HepG2 (cell line): Measurements from ENCODE around the gene EMILIN3. TPM values are rescaled to one million over a fixed set of nuclear protein-coding genes. Genes with fewer than 3 reads are reported as not detected.

Experiments
- ATAC-seq: fragments of 200-7000 bp; cut with Tn5 transposase; 3 replicates; pipeline ENCODE4 v1.9.1; 2020; ENCODE audit warnings: mild to moderate bottlenecking, moderate library complexity
- BruUV-seq: library from RNA; stranded (reverse); fragments of 400-500 nt; replicated peaks from 2 replicates; lab custom pipeline; 2021; lab: Mats Ljungman, UMichigan
- CTCF ChIA-PET: fragments of 300-600 bp; formaldehyde crosslinking; extraction: SDS; loops from one replicate; lab custom pipeline; 2021; ENCODE audit warnings: low total read pairs, inconsistent platforms, low intra/inter-chr PET ratio; lab: Yijun Ruan, JAX
- POLR2A ChIA-PET: fragments of 350-600 bp; sonication (Branson Sonifier 250); formaldehyde crosslinking; loops from one replicate; lab custom pipeline; 2020; ENCODE audit warnings: antibody characterized with exemption, inconsistent platforms; lab: Yijun Ruan, JAX
- DNase-seq: peaks from one replicate; pipeline ENCODE4 v3.0.0-alpha.2; 2015; ENCODE audit warnings: low spot score
- FAIRE-seq: peaks from 3 replicates; lab custom pipeline; 2011; peaks lifted over from hg19 to GRCh38; lab: Jason Lieb, UNC
- H2AFZ ChIP-seq: one replicate; pipeline ENCODE4 v1.6.1; 2011; ENCODE audit warnings: low read length, inconsistent platforms
- H3K27ac ChIP-seq: fragments of 300-600 bp; 3 replicates; pipeline ENCODE4 v1.8.0; 2011; ENCODE audit warnings: mixed run types, mild to moderate bottlenecking, mixed read lengths, low read length, inconsistent platforms; ENCODE audit not compliant: insufficient read depth; ENCODE audit errors: extremely low read length
- H3K27me3 ChIP-seq, 2 experiments: fragments of 200-600 bp in 1 of 2; 2 replicates in 1 of 2; 3 replicates in 1 of 2; pipeline versions ENCODE4 v1.6.0 to v1.8.0; 2011; ENCODE audit warnings: low read length in 2 of 2, mild to moderate bottlenecking in 2 of 2, moderate library complexity in 2 of 2, inconsistent platforms in 1 of 2; ENCODE audit not compliant: insufficient read depth in 2 of 2, control insufficient read depth in 1 of 2
- H3K36me3 ChIP-seq, 2 experiments: fragments of 200-600 bp in 1 of 2; replicated peaks in 1 of 2; 2 replicates in 1 of 2; 3 replicates in 1 of 2; pipeline versions ENCODE4 v1.5.1 to v1.8.0; 2011; ENCODE audit warnings: low read length in 2 of 2, inconsistent platforms in 1 of 2; ENCODE audit not compliant: insufficient read depth in 2 of 2, control insufficient read depth in 1 of 2
- H3K4me1 ChIP-seq: 2 replicates; pipeline ENCODE4 v1.5.1; 2012; ENCODE audit warnings: low read length, inconsistent platforms; ENCODE audit not compliant: insufficient read depth
- H3K4me2 ChIP-seq: 2 replicates; pipeline ENCODE4 v1.6.0; 2011; ENCODE audit warnings: low read depth, low read length, inconsistent platforms
- H3K4me3 ChIP-seq, 3 experiments: fragments of 200-600 bp in 1 of 3; sonication (generic), shearing (Covaris generic) in 1 of 3; replicated peaks in 1 of 3; 2 replicates each; pipeline ENCODE4 v1.5.1; 2011 to 2016; ENCODE audit warnings: low read length in 3 of 3, inconsistent platforms in 2 of 3, low read depth in 2 of 3, mild to moderate bottlenecking in 2 of 3, control low read depth in 1 of 3, mixed read lengths in 1 of 3; ENCODE audit not compliant: insufficient read depth in 1 of 3
- H3K79me2 ChIP-seq: one replicate; pipeline ENCODE4 v1.6.1; 2011; ENCODE audit warnings: low read length, inconsistent platforms; ENCODE audit not compliant: insufficient read depth
- H3K9ac ChIP-seq: 2 replicates; pipeline ENCODE4 v1.6.0; 2011; ENCODE audit warnings: mild to moderate bottlenecking, low read depth, low read length, inconsistent platforms; ENCODE audit not compliant: insufficient read depth
- H3K9me3 ChIP-seq: 2 replicates; pipeline ENCODE4 v1.5.1; 2012; ENCODE audit warnings: mild to moderate bottlenecking, low read length
- H4K20me1 ChIP-seq: 2 replicates; pipeline ENCODE4 v1.6.0; 2011; ENCODE audit warnings: inconsistent platforms, mild to moderate bottlenecking, low read length, moderate library complexity; ENCODE audit not compliant: insufficient read depth
- IKZF4 ChIP-seq: sonication (generic); formaldehyde crosslinking; IDR thresholded peaks from 2 replicates; pipeline ENCODE4 v1.5.1; 2020; ENCODE audit warnings: borderline replicate concordance, mild to moderate bottlenecking, low read depth, missing genetic modification reagents; ENCODE audit errors: not compliant biosample characterization
- MAFF ChIP-seq: IDR thresholded peaks from 2 replicates; pipeline ENCODE4 v1.6.1; 2011; ENCODE audit warnings: low read depth, low read length, improper control_type of control experiment
- MAFK ChIP-seq, 2 experiments: IDR thresholded peaks in 1 of 2; conservative IDR thresholded peaks in 1 of 2; 2 replicates each; pipeline ENCODE4 v1.6.1; 2011; ENCODE audit warnings: improper control_type of control experiment in 2 of 2, low read length in 2 of 2
- PATZ1 ChIP-seq: sonication (generic); formaldehyde crosslinking; IDR thresholded peaks from 2 replicates; pipeline ENCODE4 v1.4.0; 2020; ENCODE audit warnings: missing genetic modification reagents
- RXRA ChIP-seq: sonication (generic); formaldehyde crosslinking; IDR thresholded peaks from 2 replicates; pipeline ENCODE4 v1.5.1; 2020; ENCODE audit warnings: missing genetic modification reagents
- SMARCE1 ChIP-seq: fragments of 450-650 bp; IDR thresholded peaks from 2 replicates; pipeline ENCODE4 v1.6.1; 2017; ENCODE audit warnings: borderline replicate concordance
- SRY ChIP-seq: sonication (generic); formaldehyde crosslinking; IDR thresholded peaks from 2 replicates; pipeline ENCODE4 v1.8.0; 2022; ENCODE audit warnings: mild to moderate bottlenecking, missing genetic modification reagents
- TFDP2 ChIP-seq: sonication (generic); formaldehyde crosslinking; IDR thresholded peaks from 2 replicates; pipeline ENCODE4 v1.4.0; 2020; ENCODE audit warnings: missing genetic modification reagents
- ZNF281 ChIP-seq: sonication (generic); formaldehyde crosslinking; IDR thresholded peaks from 2 replicates; pipeline ENCODE4 v1.4.0; 2020; ENCODE audit warnings: missing genetic modification reagents, borderline replicate concordance
- ZNF468 ChIP-seq: sonication (generic); formaldehyde crosslinking; IDR thresholded peaks from 2 replicates; pipeline ENCODE4 v1.8.0; 2022; ENCODE audit warnings: mild to moderate bottlenecking, moderate library complexity, missing genetic modification reagents
- ZNF572 ChIP-seq: sonication (generic); formaldehyde crosslinking; IDR thresholded peaks from 2 replicates; pipeline ENCODE4 v1.5.1; 2020; ENCODE audit warnings: mild to moderate bottlenecking, missing genetic modification reagents
- ZNF724P ChIP-seq: sonication (generic); formaldehyde crosslinking; IDR thresholded peaks from 2 replicates; pipeline ENCODE4 v1.8.0; 2022; ENCODE audit warnings: missing genetic modification reagents, borderline replicate concordance
- WGBS: methylation state at CpG from one replicate; pipeline ENCODE4 v1.1.6; 2017; ENCODE audit warnings: low lambda C conversion rate; 5-methylcytosine and 5-hydroxymethylcytosine counted together
- in situ Hi-C: cut with HindIII; loops from 2 replicates; pipeline ENCODE4 v1.10.0; 2017; ENCODE audit warnings: low pct_unique_long_range_greater_than_20kb; ENCODE audit not compliant: extremely low pct_ligation_motif_present
- intact Hi-C: fragments of 100-400 bp; cut with micrococcal nuclease; formaldehyde crosslinking; loops from one replicate; pipeline ENCODE4 v1.10.0; 2022; ENCODE audit not compliant: unreplicated experiment
- polyA plus RNA-seq, 8 experiments: library from polyadenylated mRNA; depleted of rRNA in 3 of 8; stranded (reverse) in 7 of 8; unstranded in 1 of 8; fragments of >200 nt; fragmentation: Illumina TruSeq in 4 of 8; extraction: Trizol in 4 of 8; gene quantifications; 2 replicates each; pipeline versions ENCODE4 v1.2.1 to v1.2.3, GENCODE V29; 2011 to 2016; ENCODE audit warnings: low read depth in 4 of 8, missing spikeins in 1 of 8, mixed read lengths in 1 of 8; ENCODE audit not compliant: insufficient read depth in 1 of 8
- total RNA-seq, 5 experiments: library from RNA; depleted of rRNA; stranded (reverse); fragments of >200 nt; fragmentation: Illumina TruSeq; extraction: Trizol; gene quantifications; 2 replicates each; pipeline ENCODE4 v1.2.3, GENCODE V29; 2016; ENCODE audit warnings: low read depth in 1 of 5

Gene EMILIN3
- total and polyA plus RNA-seq, 2 of the 13 experiments (the other 11 are each of a cell fraction or from before 2014, with no cell fraction given): 0.25 to 0.29 TPM

- no peak overlapping the region for H3K9ac ChIP-seq
- H3K79me2 ChIP-seq: no peaks in the 10 kb centered on the region
- H3K9me3 ChIP-seq: no peaks in the 10 kb centered on the region
- no peak overlapping the region for H3K4me2 ChIP-seq
- no peak for DNase-seq
- intact Hi-C loops: no loop called here
- no peak overlapping the region for H2AFZ ChIP-seq
- ChIA-PET POLR2A (interaction anchor here (1.5 kb wide), 1 partner anchor 20 kb away, joined by 3 read pairs; no protein-coding TSS in a partner anchor), CTCF (no interaction called here)
- H3K4me1 ChIP-seq: peaks cover 23% of the 10 kb centered on the region
- H3K36me3 ChIP-seq: no peaks in the 10 kb centered on the region
- H3K27me3 ChIP-seq: peaks cover 6 to 66% of the 10 kb centered on the region in 2 experiments; a peak in 3 of 5 replicates
- H3K4me3 ChIP-seq: no peak overlapping the region
- no peak for FAIRE-seq
- no peaks in the 10 kb centered on the region for H4K20me1 ChIP-seq
- 42% methylated on average over 5 of the region's 5 CpGs for WGBS
- in situ Hi-C loops: no loop called here
- no peak for ATAC-seq
- H3K27ac ChIP-seq: no peak overlapping the region
- TF ChIP-seq MAFF (peak; percentile 70), TFDP2 (no peak), MAFK (conservative IDR thresholded peaks at IDR 0.05 in 1 of 2, IDR thresholded peaks at IDR 0.05 in 1 of 2; ENCODE audit: low read length in 2 of 2) (peak; percentile 58 to 67; a peak in 3 of 4 replicates)
- no TSS peak for BruUV-seq
Measured at GRCh38 chr20:41376349-41376748, 9.7 kb upstream of the EMILIN3 start.

GRCh38 chr20:41375846-41376245 is 9.2 kb upstream of the EMILIN3 start:
- Histone ChIP-seq H4K20me1 (no peaks in the 10 kb centered on the region), H2AFZ (no peak overlapping the region), H3K4me1 (peaks cover 23% of the 10 kb centered on the region), H3K79me2 (no peaks in the 10 kb centered on the region), H3K27ac (no peak overlapping the region), H3K4me3 (no peak overlapping the region), H3K27me3 (peaks cover 8 to 69% of the 10 kb centered on the region in 2 experiments; a peak in 3 of 5 replicates), H3K9me3 (no peaks in the 10 kb centered on the region), H3K4me2 (0 out of 2 replicates have a peak overlapping the region, but pooled peaks have one; percentile 28), H3K36me3 (no peaks in the 10 kb centered on the region), H3K9ac (no peak overlapping the region)
- POLR2A ChIA-PET: interaction anchor here (1.5 kb wide), 1 partner anchor 20 kb away, joined by 3 read pairs; no protein-coding TSS in a partner anchor
- intact Hi-C loops: no loop called here
- 24% methylated on average over 7 of the region's 9 CpGs for WGBS
- no TSS peak for BruUV-seq
- no peak for DNase-seq
- CTCF ChIA-PET: no interaction called here
- FAIRE-seq: no peak
- in situ Hi-C loops: no loop called here
- peak; percentile 42 for ATAC-seq
- TF ChIP-seq SMARCE1: no peak
- TF ChIP-seq PATZ1 (CRISPR knock-in tag): peak; percentile 41; the same call in 1 of the 2 replicates
- no peak for TF ChIP-seq ZNF468 (CRISPR knock-in tag)
- TF ChIP-seq RXRA: peak; percentile 22; the same call in 1 of the 2 replicates
- TF ChIP-seq IKZF4 (CRISPR knock-in tag): no peak
- peak; percentile 35; the same call in 1 of the 2 replicates for TF ChIP-seq ZNF281 (CRISPR knock-in tag)
- TF ChIP-seq ZNF572 (CRISPR knock-in tag): 0 out of 2 replicates have a peak, but pooled peaks have one; percentile 15
- no peak for TF ChIP-seq ZNF724P
- TF ChIP-seq SRY (CRISPR knock-in tag): no peak
